GM13976 (cell line): ENCODE results near the gene SPC25.
A peak's percentile ranks its signal among the peaks of the same experiment; 100 is the strongest.

Experiments used
- DNase-seq: peaks from one replicate; pipeline ENCODE4 v3.0.0; 2012; ENCODE audit warnings: low spot score
- in situ Hi-C: fragments of 300-500 bp; cut with MboI; formaldehyde crosslinking; loops from one replicate; pipeline ENCODE4 v1.12.0; 2022; ENCODE audit warnings: low sequenced_read_pairs, mixed read lengths, inconsistent platforms; ENCODE audit not compliant: unreplicated experiment
- TF ChIP-seq, protein P1 (sequence below): IDR thresholded peaks from 2 replicates; pipeline ENCODE4 v1.5.1; 2012; ENCODE audit warnings: borderline replicate concordance, mild to moderate bottlenecking; ENCODE audit not compliant: insufficient read depth; ENCODE audit errors: extremely low read depth, missing control alignments, control extremely low read depth

SPC25 gene

DNA sequence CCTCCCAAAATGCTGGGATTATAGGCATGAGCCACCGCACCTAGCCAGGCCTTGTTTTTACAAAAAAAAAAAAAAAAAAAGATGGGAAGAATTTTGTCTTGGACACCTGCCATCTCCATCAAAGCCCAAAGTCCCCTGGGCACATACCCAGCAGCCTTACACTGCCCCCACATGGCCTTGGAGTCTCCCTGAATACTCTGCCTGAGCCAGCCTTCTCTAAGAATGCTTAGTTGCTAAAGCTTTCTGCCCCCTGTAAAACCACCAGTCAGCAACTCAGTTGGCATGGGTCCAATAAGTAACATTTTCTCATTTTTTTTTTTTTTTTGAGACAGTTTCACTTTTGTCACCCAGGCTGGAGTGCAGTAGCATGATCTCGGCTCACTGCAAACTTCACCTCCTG lies 40.6 kb downstream of the SPC25 start:
- no peak for DNase-seq
- TF ChIP-seq, protein P1, sequence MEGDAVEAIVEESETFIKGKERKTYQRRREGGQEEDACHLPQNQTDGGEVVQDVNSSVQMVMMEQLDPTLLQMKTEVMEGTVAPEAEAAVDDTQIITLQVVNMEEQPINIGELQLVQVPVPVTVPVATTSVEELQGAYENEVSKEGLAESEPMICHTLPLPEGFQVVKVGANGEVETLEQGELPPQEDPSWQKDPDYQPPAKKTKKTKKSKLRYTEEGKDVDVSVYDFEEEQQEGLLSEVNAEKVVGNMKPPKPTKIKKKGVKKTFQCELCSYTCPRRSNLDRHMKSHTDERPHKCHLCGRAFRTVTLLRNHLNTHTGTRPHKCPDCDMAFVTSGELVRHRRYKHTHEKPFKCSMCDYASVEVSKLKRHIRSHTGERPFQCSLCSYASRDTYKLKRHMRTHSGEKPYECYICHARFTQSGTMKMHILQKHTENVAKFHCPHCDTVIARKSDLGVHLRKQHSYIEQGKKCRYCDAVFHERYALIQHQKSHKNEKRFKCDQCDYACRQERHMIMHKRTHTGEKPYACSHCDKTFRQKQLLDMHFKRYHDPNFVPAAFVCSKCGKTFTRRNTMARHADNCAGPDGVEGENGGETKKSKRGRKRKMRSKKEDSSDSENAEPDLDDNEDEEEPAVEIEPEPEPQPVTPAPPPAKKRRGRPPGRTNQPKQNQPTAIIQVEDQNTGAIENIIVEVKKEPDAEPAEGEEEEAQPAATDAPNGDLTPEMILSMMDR = peak; percentile 6

GRCh38 chr2:168848225-168848624 lies 42.0 kb downstream of the SPC25 start:
- TF ChIP-seq, protein P1 = no peak
- in situ Hi-C loops = no loop called here
- no peak for DNase-seq

More for the DNA sequence above, 40.6 kb downstream of the SPC25 start:
- in situ Hi-C loops = no loop called here

- in situ Hi-C loops = no loop called here
- TF ChIP-seq, protein P1 = no peak
- DNase-seq = no peak
Measured at GRCh38 chr2:168843253-168843652, 47.0 kb downstream of the SPC25 start.

- DNase-seq = no peak
- in situ Hi-C loops = no loop called here
- TF ChIP-seq, protein P1 = no peak
Measured at GRCh38 chr2:168841445-168841844, 48.8 kb downstream of the SPC25 start.

DNA sequence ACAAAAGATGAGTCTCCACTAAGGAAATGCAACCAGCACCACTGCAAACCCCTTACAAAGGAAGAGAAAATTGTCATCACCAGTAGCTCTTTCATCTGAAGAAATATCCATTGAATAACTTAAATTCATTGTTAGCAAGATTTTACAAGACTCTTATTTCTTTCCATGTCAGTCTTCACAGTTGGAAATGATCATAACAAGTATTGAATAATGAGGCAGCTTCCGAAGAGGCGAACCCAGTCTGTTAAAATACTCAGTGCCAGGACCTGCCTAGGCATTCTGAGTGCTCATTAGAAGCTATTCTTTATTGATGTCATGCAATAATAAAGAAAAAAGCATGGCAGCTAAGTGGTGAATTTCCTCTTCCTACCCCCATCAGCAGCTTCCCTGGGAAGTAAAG lies 54.3 kb downstream of the SPC25 start:
- TF ChIP-seq, protein P1 = no peak
- DNase-seq = no peak
- in situ Hi-C loops = no loop called here

GRCh38 chr2:168831662-168832061 lies 58.6 kb downstream of the SPC25 start:
- TF ChIP-seq, protein P1 = no peak

GRCh38 chr2:168830958-168831357 lies 59.3 kb downstream of the SPC25 start:
- no peak for DNase-seq
- TF ChIP-seq, protein P1 = no peak
- in situ Hi-C loops = no loop called here

More at GRCh38 chr2:168831662-168832061, 58.6 kb downstream of the SPC25 start:
- DNase-seq = no peak
- in situ Hi-C loops = no loop called here
